Heart right ventricle (tissue), 16 donors: ENCODE results near the gene GATAD2B. TPM values are rescaled to one million over a fixed set of nuclear protein-coding genes. Genes with fewer than 3 reads are reported as not detected.

ENCODE experiments used
- ATAC-seq, 8 donors: fragments of 200-7000 bp; cut with Tn5 transposase; one replicate each; pipeline ENCODE4 v1.9.1; 2020; ENCODE audit warnings: mild to moderate bottlenecking in 8 of 8, moderate library complexity in 8 of 8, moderate number of reproducible peaks in 1 of 8
- DNase-seq, 2 donors: peaks; one replicate each; pipeline ENCODE4 v3.0.0-alpha.2; 2020
- H3K27ac ChIP-seq, 10 donors: fragments of 200-600 bp; sonication (generic) in 2 of 10; one replicate each; pipeline versions ENCODE4 v1.5.0 to v1.8.0; 2020 to 2022; ENCODE audit warnings: mild to moderate bottlenecking in 3 of 10
- H3K27me3 ChIP-seq, 7 donors: fragments of 200-600 bp; one replicate each; pipeline ENCODE4 v1.8.0; 2021 to 2022; ENCODE audit warnings: mild to moderate bottlenecking in 2 of 7
- H3K36me3 ChIP-seq, 9 donors: fragments of 200-600 bp; sonication (generic) in 1 of 9; one replicate each; pipeline versions ENCODE4 v1.5.0 to v1.8.0; 2020 to 2022; ENCODE audit warnings: mild to moderate bottlenecking in 2 of 9
- H3K4me1 ChIP-seq, 9 donors: fragments of 200-600 bp; sonication (generic) in 1 of 9; one replicate each; pipeline versions ENCODE4 v1.5.0 to v1.8.0; 2020 to 2022; ENCODE audit warnings: mild to moderate bottlenecking in 4 of 9
- H3K4me3 ChIP-seq, 10 donors: fragments of 200-600 bp; sonication (generic) in 2 of 10; one replicate each; pipeline versions ENCODE4 v1.5.0 to v1.8.0; 2020 to 2022; ENCODE audit warnings: mild to moderate bottlenecking in 7 of 10, moderate library complexity in 2 of 10
- H3K9me3 ChIP-seq, 11 donors: fragments of 200-600 bp in 10 of 11; sonication (generic) in 2 of 11; one replicate each; pipeline versions ENCODE4 v1.5.0 to v1.8.0; 2013 to 2022; ENCODE audit warnings: mild to moderate bottlenecking in 2 of 11, control low read depth in 1 of 11, moderate library complexity in 1 of 11
- CTCF ChIP-seq, 9 donors: fragments of 200-600 bp; sonication (generic) in 2 of 9; IDR thresholded peaks; one replicate each; pipeline versions ENCODE4 v1.5.0 to v1.8.0; 2021 to 2022; ENCODE audit warnings: antibody characterized with exemption in 9 of 9, mild to moderate bottlenecking in 5 of 9, moderate library complexity in 1 of 9
- WGBS, 2 donors: extraction: QIAGEN DNeasy Blood & Tissue Kit; methylation state at CpG; one replicate each; pipeline ENCODE4 v1.1.7; 2013; ENCODE audit warnings: inconsistent platforms in 1 of 2; 5-methylcytosine and 5-hydroxymethylcytosine counted together
- intact Hi-C, 10 donors: fragments of 100-400 bp; cut with DNase I; formaldehyde crosslinking; loops; one replicate each; pipeline versions ENCODE4 v1.11.1 to v1.14.2; 2022
- polyA plus RNA-seq, 2 donors: library from polyadenylated mRNA; stranded (reverse); fragments of 200-250 nt; gene quantifications; one replicate each; pipeline ENCODE4 v1.2.3, GENCODE V29; 2013
- total RNA-seq, 10 donors: library from RNA; stranded (reverse); fragmentation: NEBNext Ultra II Directional in 3 of 10; extraction: Animal tissue kit (Norgen Biotek cat#: 25700) in 3 of 10; gene quantifications; one replicate each; pipeline versions ENCODE4 v1.2.1 to v1.2.4, GENCODE V29; 2021 to 2023
- donor health status: Arrhythmogenic right ventricular cardiomyopathy.
- donor health status: ischemic (EF 13 %, LVEDD 7.1; RV severe dilation, severe dysfunction).
- donor health status: healthy with polysubstance abuse.
- donor health status: DM: no; HTN: yes; CAD: no.
- donor health status: DM: no; HTN: no; CAD: no.
- donor health status: ischemic (EF 25% LVEDD 6.9; RV normal size, moderate dysfunction).
- donor health status: ischemic (EF 25% LVEDD 5.7; RV mildly dilated, moderate dysfunction).
- donor health status: healthy.
- donor health status: DM: yes; HTN: yes; CAD: no.
- donor health status: Ischemic cardiomyopathy.
- donor health status: ischemic (EF 35%, LVEDD 5.7; RV mildly dilated, moderate dysfunction).
- donor health status: nonischemic (EF 11% LVEDD 7.7; RV severe dilation, severe dysfunction).
- donor health status: DM: yes; HTN: yes; CAD: no.
- donor health status: PGD.
- donor health status: ischemic (EF 29% LVEDD 5.4; RV normal size, mild dysfunction).
- donor health status: nonischemic (EF 23%, LVEDD 6.1; RV moderate dilation, normal function).

Gene GATAD2B
- total and polyA plus RNA-seq, 12 donors: 3.9 to 52.6 (median 41.9) TPM

DNA sequence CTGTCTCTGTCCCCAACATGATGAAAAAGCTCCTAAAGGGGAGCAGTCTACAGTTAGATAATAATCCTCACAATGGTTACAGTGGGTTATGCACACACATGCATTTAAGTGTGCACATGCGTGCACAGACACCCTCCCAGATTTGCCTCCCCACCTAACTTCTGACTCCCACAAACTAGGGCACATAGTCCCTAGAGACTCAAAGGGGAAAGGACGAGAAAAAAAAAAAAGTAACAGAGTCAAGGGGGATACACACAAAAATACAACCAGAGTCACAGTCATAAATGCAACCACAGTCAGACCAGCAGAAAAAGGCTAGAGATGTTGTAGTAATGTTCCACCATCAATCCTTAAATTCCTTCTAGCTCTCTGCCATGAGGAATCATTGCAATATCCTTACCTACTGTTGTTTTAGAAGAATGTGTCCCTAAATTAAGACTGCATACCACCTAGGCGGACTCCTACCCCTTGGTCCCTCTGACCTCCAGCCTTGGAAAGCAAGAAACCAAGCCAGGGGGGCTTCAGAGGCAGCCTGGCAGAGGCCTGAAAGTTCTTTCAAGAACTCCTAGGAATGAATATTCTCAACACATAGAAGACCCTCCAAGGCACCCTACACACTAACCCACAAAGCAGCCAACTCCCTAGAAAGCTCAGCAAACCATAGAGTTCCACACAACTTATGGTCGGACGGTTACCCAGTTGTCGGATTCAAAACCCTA is 34.4 kb upstream of the GATAD2B start:
- peaks cover 11 to 70% (median 51%) of the 10 kb centered on the region in 9 donors for H3K4me1 ChIP-seq
- H3K4me3 ChIP-seq: peak overlapping the region; percentile 71 to 99 (median 94)
- WGBS, 2 donors: 29 to 32% methylated on average over 6 of the region's 6 CpGs
- intact Hi-C loops: loop anchor here in 1 of 10 donors (10.0 kb wide), 1 partner anchor 162 kb away; no protein-coding TSS in a partner anchor
- DNase-seq (no peak), ATAC-seq (no peak)
- peaks cover 0 to 58% (median 31%) of the 10 kb centered on the region in 9 donors for H3K36me3 ChIP-seq
- TF ChIP-seq CTCF (IDR thresholded peaks at IDR 0.05): no peak
- peak overlapping the region in 9 of 10 donors; percentile 85 to 98 (median 95) for H3K27ac ChIP-seq
- no peaks in the 10 kb centered on the region for H3K9me3 ChIP-seq
- H3K27me3 ChIP-seq: no peaks in the 10 kb centered on the region

- Histone ChIP-seq H3K4me3 (no peak overlapping the region), H3K9me3 (no peaks in the 10 kb centered on the region), H3K27ac (peak overlapping the region in 1 of 10 donors; percentile 21), H3K4me1 (peaks cover 5 to 48% (median 35%) of the 10 kb centered on the region in 9 donors), H3K27me3 (no peaks in the 10 kb centered on the region), H3K36me3 (peaks cover 0 to 59% (median 42%) of the 10 kb centered on the region in 9 donors)
- no peak for TF ChIP-seq CTCF (IDR thresholded peaks at IDR 0.05)
- ATAC-seq: no peak
- intact Hi-C loops: loop anchor here in 1 of 10 donors (10.0 kb wide), 1 partner anchor 160 kb away; no protein-coding TSS in a partner anchor
- 93 to 94% methylated on average over 10 of the region's 10 CpGs for WGBS, 2 donors
- peak in 1 of 2 donors; percentile 2 for DNase-seq
Observed at GRCh38 chr1:153954826-153955225, 32.1 kb upstream of the GATAD2B start.

GRCh38 chr1:153953859-153954365 is 31.1 kb upstream of the GATAD2B start:
- Histone ChIP-seq H3K27ac (peak overlapping the region in 1 of 10 donors; percentile 11), H3K4me3 (no peak overlapping the region), H3K4me1 (peaks cover 5 to 39% (median 27%) of the 10 kb centered on the region in 9 donors), H3K27me3 (no peaks in the 10 kb centered on the region), H3K36me3 (peaks cover 0 to 63% (median 46%) of the 10 kb centered on the region in 9 donors), H3K9me3 (no peaks in the 10 kb centered on the region)
- 80 to 82% methylated on average over 4 of the region's 4 CpGs for WGBS, 2 donors
- no peak for TF ChIP-seq CTCF (IDR thresholded peaks at IDR 0.05)
- ATAC-seq: no peak
- DNase-seq: peak in 1 of 2 donors; percentile 3
- intact Hi-C loops: loop anchor here in 1 of 10 donors (10.0 kb wide), 1 partner anchor 159 kb away; no protein-coding TSS in a partner anchor

DNA sequence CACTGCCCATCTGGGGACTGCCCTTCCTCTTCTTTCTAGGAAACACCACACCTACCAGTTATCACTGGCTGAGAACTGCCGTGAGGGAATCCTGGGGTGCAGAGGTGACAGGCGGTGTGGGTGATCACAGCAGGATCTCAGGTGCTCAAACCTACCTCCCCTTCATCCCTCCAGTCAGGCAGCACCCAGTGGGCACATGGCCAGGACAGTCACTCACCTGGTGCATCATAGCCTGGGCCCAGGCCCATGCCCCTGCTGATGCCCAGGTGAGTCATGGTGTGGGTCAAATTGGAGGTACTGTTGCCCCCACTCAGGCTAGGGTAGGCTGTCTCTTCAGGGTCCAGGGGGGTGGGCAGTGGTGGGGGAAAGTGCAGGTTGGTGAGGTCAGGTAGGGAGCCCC is 29.0 kb upstream of the GATAD2B start:
- intact Hi-C loops: loop anchor here in 1 of 10 donors (10.0 kb wide), 1 partner anchor 157 kb away; no protein-coding TSS in a partner anchor

More for the DNA sequence above, 29.0 kb upstream of the GATAD2B start:
- ATAC-seq: no peak
- Histone ChIP-seq H3K9me3 (no peaks in the 10 kb centered on the region), H3K4me1 (peaks cover under 1 to 37% (median 23%) of the 10 kb centered on the region in 9 donors), H3K27ac (no peak overlapping the region), H3K27me3 (no peaks in the 10 kb centered on the region), H3K4me3 (no peak overlapping the region), H3K36me3 (peaks cover 0 to 82% (median 54%) of the 10 kb centered on the region in 9 donors)
- no peak for TF ChIP-seq CTCF (IDR thresholded peaks at IDR 0.05)
- 93 to 96% methylated on average over 2 of the region's 2 CpGs for WGBS, 2 donors
- no peak for DNase-seq
